ENCODE results near the gene UTY.

DNA sequence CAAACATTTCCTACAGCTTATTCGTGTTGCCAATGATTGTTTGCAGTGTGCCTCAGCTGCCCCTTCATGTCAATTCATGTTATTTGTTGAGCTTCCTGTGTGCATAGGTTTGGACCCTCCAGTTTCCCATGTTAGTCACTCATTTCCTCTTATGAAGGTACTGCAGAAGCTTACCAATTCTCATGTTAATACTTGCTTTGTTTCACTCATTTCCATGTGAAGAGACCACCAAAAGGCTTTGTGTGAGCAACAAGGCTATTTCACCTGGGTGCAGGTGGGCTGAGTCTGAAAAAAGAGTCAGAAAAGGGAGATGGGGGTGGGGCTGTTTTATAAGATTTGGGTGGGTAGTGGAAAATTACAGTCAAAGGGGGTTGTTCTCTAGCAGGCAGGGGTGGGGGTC lies 274.6 kb downstream of the UTY start:
- TF ChIP-seq CTCF (IDR thresholded peaks at IDR 0.05) = no peak
- TF ChIP-seq POLR2A (IDR thresholded peaks at IDR 0.05) = no peak

Data from breast epithelium (tissue), 3 donors.